Purkinje cell (primary cell): ENCODE data around the gene ARF6. TPM values are rescaled to one million over a fixed set of nuclear protein-coding genes. Genes with fewer than 3 reads are reported as not detected.

Experiments used
- polyA plus RNA-seq: library from polyadenylated mRNA; unstranded; fragments of >200 nt; fragmentation: Nextera tagmentation; gene quantifications from 2 replicates; pipeline ENCODE4 v1.2.1, GENCODE V29; 2014

ARF6 gene
- 40.9 and 41.1 TPM in 2 replicates for polyA plus RNA-seq

GRCh38 chr14:49892636-49893308, at the start of gene ARF6:
Gene ARF6, plus strand, starts transcription at chr14:49893082. Its CDS starts 655 bp downstream, at chr14:49893737.

GRCh38 chr14:49852301-49853157, 40.4 kb upstream of the ARF6 start, which contains the start of gene NEMF:
Gene NEMF, minus strand, starts transcription at chr14:49852788. Its CDS starts 35 bp downstream, at chr14:49852753.

Other genes starting within 250 kb of the ARF6 start
- 1.7 and 2.9 TPM in 2 replicates for gene POLE2, start 204.9 kb upstream of the ARF6 start, polyA plus RNA-seq
- 16.5 and 28.7 TPM in 2 replicates for gene KLHDC1, start 200.0 kb upstream of the ARF6 start, polyA plus RNA-seq
- gene KLHDC2, start 124.9 kb upstream of the ARF6 start, polyA plus RNA-seq = 79.3 and 106 TPM in 2 replicates
- 284 and 353 TPM in 2 replicates for gene NEMF, start 40.3 kb upstream of the ARF6 start, polyA plus RNA-seq
- gene VCPKMT, start 223.5 kb downstream of the ARF6 start, polyA plus RNA-seq = 10.8 and 11.4 TPM in 2 replicates